Amniotic stem cell (primary cell): Measurements from ENCODE around the gene IMPG2.

Experiments
- DNase-seq: peaks from one replicate; lab custom pipeline; 2025; lab: John Stamatoyannopoulos, UW

IMPG2 gene

GRCh38 chr3:101183151-101183550 is 137.2 kb downstream of the IMPG2 start:
- no peak for DNase-seq

DNA sequence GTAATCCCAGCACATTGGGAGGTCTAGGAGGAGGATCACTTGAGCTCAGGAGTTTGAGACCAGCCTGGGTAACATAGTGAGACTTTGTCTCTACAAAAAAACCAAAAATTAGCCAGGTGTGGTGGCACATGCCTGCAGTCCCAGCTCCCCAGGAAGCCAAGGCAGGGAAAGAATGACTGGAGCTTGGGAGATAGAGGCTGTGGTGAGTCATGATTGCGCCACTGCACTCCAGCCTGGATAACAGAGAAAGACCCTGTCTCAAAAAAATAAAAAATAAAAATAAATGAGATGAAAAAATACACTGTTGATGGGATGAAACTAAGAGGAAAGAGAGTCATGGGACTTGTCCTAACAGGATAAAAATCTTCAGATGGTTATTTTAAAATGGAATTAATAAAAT is 137.6 kb downstream of the IMPG2 start:
- DNase-seq: no peak

DNA sequence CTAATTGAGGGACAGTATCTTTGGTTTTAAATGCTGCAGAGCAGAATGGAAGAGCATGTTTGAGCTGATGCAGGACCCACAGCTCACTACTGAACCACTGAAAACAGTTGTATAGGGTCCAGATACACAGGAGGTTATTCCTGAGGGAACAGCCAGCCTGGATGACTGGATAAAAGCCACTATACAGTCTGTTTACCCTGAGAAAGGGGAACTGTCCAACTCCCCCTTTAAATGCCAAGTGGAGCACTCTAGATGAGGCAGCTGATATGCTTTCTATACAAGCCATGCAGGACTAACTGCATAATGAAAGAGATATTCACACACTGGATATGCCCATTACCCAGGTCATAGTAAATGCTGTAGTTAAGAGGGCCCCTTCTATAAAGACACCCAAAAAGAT is 138.6 kb downstream of the IMPG2 start:
- DNase-seq: no peak

DNA sequence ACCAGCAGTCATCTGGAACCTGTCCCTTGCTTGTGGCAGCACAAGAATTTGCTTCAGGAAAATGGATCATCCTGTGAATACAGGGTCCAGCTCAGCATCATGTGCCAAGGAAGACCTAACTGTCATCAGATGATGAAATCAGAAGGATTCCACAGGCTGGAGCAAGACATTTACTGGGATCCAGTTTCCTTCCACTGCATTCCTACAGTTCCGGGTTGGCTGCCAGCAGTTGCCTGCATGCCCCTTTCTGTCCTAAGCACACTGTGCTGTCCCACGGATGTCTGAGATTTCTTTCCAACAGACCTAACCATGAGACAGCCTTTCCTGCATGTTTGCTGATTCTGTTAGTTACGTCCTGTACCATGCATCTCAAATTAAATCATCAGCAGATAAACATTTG is 140.7 kb downstream of the IMPG2 start:
- no peak for DNase-seq

GRCh38 chr3:101177577-101177976 is 142.8 kb downstream of the IMPG2 start:
- DNase-seq: no peak
